ENCODE results near the gene PCSK7.
"Not testable (repeated sequence)": the region's sequence is repeated elsewhere in the genome, so short reads cannot be mapped to it uniquely, and the experiment has no call there.

GRCh38 chr11:117272175-117272574, 40.3 kb upstream of the PCSK7 start:
- TF ChIP-seq, protein P1, sequence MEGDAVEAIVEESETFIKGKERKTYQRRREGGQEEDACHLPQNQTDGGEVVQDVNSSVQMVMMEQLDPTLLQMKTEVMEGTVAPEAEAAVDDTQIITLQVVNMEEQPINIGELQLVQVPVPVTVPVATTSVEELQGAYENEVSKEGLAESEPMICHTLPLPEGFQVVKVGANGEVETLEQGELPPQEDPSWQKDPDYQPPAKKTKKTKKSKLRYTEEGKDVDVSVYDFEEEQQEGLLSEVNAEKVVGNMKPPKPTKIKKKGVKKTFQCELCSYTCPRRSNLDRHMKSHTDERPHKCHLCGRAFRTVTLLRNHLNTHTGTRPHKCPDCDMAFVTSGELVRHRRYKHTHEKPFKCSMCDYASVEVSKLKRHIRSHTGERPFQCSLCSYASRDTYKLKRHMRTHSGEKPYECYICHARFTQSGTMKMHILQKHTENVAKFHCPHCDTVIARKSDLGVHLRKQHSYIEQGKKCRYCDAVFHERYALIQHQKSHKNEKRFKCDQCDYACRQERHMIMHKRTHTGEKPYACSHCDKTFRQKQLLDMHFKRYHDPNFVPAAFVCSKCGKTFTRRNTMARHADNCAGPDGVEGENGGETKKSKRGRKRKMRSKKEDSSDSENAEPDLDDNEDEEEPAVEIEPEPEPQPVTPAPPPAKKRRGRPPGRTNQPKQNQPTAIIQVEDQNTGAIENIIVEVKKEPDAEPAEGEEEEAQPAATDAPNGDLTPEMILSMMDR (conservative IDR thresholded peaks at IDR 0.05; ENCODE audit: low read length) = not testable (repeated sequence)
- not testable (repeated sequence) for TF ChIP-seq EZH2phosphoT487 (IDR thresholded peaks at IDR 0.05; ENCODE audit: borderline replicate concordance)

All from Loucy (cell line).